ENCODE data around the gene KRTAP10-12.
"Not testable (repeated sequence)": the region's sequence is repeated elsewhere in the genome, so short reads cannot be mapped to it uniquely, and the experiment has no call there.

The KRTAP10-12 gene

DNA sequence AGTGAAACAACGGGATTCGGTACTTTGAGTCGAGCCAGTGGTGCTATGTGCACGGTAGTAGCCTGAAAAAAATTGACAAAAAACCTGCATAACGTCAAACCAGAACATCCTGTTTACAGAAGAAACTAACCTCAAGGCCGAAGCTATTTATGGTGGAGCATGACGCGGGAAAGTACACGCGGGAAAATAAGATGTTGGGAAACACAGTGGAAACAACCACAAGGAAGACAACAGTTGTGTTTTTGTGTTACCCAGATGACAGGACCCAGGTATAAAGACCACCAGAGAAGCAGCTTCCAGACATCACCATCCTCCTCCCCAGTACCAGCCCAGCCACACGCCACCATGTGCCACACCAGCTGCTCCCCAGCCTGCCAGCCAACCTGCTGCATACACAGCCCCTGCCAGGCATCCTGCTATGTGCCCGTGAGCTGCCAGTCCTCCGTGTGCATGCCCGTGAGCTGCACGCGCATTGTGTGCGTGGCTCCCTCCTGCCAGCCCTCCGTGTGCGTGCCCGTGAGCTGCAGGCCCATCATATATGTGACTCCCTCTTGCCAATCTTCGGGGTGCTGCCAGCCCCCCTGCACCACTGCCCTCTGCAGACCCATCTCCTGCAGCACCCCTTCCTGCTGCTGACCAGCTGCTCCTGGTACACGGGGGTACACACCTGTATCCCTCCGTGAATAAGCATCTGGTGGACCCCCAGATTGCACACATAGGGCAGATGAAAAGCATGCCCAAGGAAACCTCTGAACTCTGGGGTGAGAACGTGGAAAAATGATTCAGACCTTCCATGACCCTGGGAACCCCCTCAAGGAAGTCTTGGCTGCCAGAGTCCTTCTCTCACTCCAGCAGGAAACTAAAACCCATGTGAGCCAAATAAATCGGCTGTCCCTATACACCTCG lies 39.1 kb upstream of the KRTAP10-12 start, which contains the start of gene KRTAP12-3:
TSS of gene KRTAP12-3 (plus strand) at position 298 of the 906 bp plus-strand sequence. CDS start at position 346, 48 bp downstream.
- H3K9me3 ChIP-seq (ENCODE audit: control insufficient read depth, low read length): peaks cover 17% of the 10 kb centered on the region
- H3K27me3 ChIP-seq (replicated peaks; ENCODE audit: control insufficient read depth, insufficient read depth, low read length): peaks cover 3% of the 10 kb centered on the region
- DNase-seq (ENCODE audit: low read depth): no peak

DNA sequence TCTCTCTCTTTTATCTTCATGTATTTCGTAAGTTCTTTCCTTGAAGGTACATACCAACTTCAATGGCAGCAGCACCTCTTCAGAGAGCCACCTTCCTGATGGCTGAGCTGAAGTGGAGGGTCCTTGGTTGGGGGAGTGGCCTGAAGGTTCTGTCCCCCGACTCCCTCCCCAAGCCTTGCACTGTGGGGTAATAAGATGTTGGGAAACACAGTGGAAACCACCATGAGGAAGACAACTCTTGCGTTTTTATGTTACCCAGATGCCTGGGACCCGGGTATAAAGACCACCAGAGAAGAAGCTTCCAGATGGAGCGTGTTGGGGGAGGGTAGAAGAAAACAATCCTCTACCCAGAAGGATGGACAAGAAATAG lies 38.4 kb upstream of the KRTAP10-12 start:
- Histone ChIP-seq H3K36me3 (ENCODE audit: control insufficient read depth, insufficient read depth, low read length, severe bottlenecking) (no peaks in the 10 kb centered on the region), H3K9ac (ENCODE audit: low read length) (no peak overlapping the region), H3K9me3 (ENCODE audit: control insufficient read depth, low read length) (peaks cover 21% of the 10 kb centered on the region), H3K4me1 (ENCODE audit: control insufficient read depth, insufficient read depth, low read length) (no peaks in the 10 kb centered on the region), H3K4me3 (ENCODE audit: low read length) (no peak overlapping the region), H3K27me3 (replicated peaks; ENCODE audit: control insufficient read depth, insufficient read depth, low read length) (peaks cover 3% of the 10 kb centered on the region)
- no peak for DNase-seq (ENCODE audit: low read depth)

More for the DNA sequence above, 39.1 kb upstream of the KRTAP10-12 start, which contains the start of gene KRTAP12-3:
- H3K4me3 ChIP-seq (ENCODE audit: low read length): no peak within 1 kb of the TSS
- no peak within 1 kb of the TSS for H3K9ac ChIP-seq (ENCODE audit: low read length)
- no peaks in the 10 kb centered on the region for H3K4me1 ChIP-seq (ENCODE audit: control insufficient read depth, insufficient read depth, low read length)
- no peaks in the 10 kb centered on the region for H3K36me3 ChIP-seq (ENCODE audit: control insufficient read depth, insufficient read depth, low read length, severe bottlenecking)

DNA sequence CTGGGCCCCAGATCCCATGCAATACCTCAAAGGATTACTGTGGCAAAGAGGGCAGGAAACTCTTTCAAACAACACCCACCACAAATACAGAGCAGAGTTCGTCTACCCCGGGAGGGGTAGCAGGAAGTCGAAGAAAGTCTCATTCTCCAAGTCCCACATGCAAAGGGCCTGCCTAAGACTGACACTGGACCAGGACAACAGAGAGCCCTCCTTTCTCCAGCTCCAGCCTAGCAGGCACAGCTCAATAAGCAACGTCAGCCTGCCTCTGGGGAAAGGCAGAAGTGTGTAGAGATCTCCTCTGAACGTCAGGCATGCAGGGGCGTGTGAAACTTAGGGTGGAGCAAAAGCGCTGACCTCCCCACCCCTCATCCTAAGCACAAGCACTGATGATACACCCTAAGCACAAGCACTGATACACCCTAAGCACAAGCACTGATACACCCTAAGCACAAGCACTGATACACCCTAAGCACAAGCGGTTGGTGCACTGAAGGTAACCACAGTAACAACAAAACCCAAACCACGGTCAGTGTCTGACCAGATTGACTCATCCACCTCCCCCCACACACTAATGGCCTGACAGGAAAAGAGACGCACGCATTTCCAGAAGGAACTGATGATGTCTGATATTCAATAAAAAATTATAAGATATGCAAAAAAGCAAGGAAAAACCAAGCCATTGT lies 37.9 kb upstream of the KRTAP10-12 start:
- H3K4me1 ChIP-seq (ENCODE audit: control insufficient read depth, insufficient read depth, low read length): no peaks in the 10 kb centered on the region
- H3K9ac ChIP-seq (ENCODE audit: low read length): no peak overlapping the region
- peaks cover 3% of the 10 kb centered on the region for H3K27me3 ChIP-seq (replicated peaks; ENCODE audit: control insufficient read depth, insufficient read depth, low read length)
- no peak overlapping the region for H3K4me3 ChIP-seq (ENCODE audit: low read length)
- H3K36me3 ChIP-seq (ENCODE audit: control insufficient read depth, insufficient read depth, low read length, severe bottlenecking): no peaks in the 10 kb centered on the region
- no peak for DNase-seq (ENCODE audit: low read depth)
- H3K9me3 ChIP-seq (ENCODE audit: control insufficient read depth, low read length): peaks cover 26% of the 10 kb centered on the region

DNA sequence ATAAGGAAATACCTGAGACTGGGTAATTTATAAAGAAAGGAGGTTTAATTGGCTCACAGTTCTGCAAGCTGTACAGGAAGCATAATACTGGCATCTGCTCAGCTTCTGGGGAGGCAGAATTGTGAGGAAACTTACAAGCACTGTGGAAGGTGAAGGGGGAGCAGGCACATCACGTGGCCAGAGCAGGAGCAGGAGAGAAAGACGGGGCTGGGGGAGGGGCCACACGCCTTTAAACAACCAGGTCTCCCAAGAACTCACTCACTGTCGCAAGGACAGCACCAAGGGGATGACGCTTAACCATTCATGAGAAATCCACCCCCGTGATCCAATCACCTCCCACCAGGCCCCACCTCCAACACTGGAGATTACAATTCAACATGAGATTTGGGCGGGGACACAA lies 35.4 kb upstream of the KRTAP10-12 start:
- not testable (repeated sequence) for DNase-seq (ENCODE audit: low read depth); H3K27me3 ChIP-seq (replicated peaks; ENCODE audit: control insufficient read depth, insufficient read depth, low read length); H3K9ac ChIP-seq (ENCODE audit: low read length); H3K4me3 ChIP-seq (ENCODE audit: low read length); H3K4me1 ChIP-seq (ENCODE audit: control insufficient read depth, insufficient read depth, low read length); H3K36me3 ChIP-seq (ENCODE audit: control insufficient read depth, insufficient read depth, low read length, severe bottlenecking)
- peaks cover 21% of the 10 kb centered on the region for H3K9me3 ChIP-seq (ENCODE audit: control insufficient read depth, low read length)

DNA sequence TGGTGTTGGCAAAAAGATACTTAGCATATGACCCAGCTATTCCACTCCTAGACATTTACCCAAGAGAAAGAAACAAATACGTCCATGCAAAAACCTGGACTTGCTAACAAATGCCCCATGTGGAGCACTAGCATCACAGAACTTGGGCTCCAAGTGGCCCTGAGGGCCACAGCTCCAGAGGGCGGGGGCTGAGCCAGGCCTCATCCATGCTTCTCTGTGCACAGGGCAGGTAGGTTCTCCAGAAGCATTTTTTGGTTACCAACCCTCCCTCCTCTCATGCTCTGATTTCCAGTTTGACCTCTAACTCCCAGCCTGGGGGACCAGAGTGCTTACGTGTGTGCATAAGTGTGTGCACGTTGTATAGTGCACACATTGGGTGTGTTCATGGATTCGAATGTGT lies 32.3 kb upstream of the KRTAP10-12 start:
- no peak for DNase-seq (ENCODE audit: low read depth)
- H3K9me3 ChIP-seq (ENCODE audit: control insufficient read depth, low read length): peaks cover 25% of the 10 kb centered on the region
- no peaks in the 10 kb centered on the region for H3K4me1 ChIP-seq (ENCODE audit: control insufficient read depth, insufficient read depth, low read length)
- H3K4me3 ChIP-seq (ENCODE audit: low read length): no peak overlapping the region
- no peaks in the 10 kb centered on the region for H3K27me3 ChIP-seq (replicated peaks; ENCODE audit: control insufficient read depth, insufficient read depth, low read length)
- no peak overlapping the region for H3K9ac ChIP-seq (ENCODE audit: low read length)
- no peaks in the 10 kb centered on the region for H3K36me3 ChIP-seq (ENCODE audit: control insufficient read depth, insufficient read depth, low read length, severe bottlenecking)

DNA sequence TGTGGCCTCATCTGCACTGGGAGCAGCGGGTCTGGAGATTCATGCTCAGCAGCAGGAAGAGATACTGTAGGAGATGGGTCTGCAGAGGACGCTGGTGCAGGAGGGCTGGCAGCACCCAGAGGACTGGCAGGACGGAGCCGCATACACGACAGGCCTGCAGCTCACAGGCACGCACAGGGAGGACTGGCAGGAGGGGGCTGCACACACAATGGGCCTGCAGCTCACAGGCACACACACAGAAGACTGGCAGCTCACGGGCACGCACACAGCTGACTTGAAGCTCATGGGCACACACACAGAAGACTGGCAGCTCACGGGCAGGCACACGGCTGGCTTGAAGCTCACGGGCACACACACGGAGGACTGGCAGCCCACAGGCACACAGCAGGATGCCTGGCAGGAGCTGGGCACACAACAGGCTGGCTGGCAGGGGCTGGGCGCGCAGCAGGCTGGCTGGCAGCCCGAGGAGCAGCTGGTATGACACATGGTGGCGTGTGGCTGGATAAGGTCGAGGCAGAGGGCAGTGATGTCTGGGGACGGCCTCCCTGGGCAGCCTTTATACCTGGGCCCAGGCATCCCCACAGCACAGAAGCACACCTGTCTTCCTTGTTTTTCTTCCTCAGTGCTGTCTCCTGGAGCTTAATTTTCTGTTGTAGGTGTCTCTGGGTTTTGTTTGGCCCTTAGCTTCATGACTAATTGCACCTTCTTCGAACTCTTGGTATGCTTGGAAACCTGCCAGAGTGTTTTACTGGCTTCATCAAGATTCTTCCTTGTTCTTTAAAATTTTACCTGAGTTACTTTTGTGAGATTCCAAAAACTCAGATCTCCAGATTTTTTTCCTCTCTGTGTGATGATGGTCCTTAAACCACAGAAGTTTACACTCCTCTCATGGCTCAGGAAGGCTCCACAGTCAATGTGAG lies 30.3 kb upstream of the KRTAP10-12 start, which contains the start of gene KRTAP12-2:
TSS of gene KRTAP12-2 (minus strand) at position 527 of the 920 bp plus-strand sequence. CDS start at position 486, 41 bp downstream.
- Histone ChIP-seq H3K4me1 (ENCODE audit: control insufficient read depth, insufficient read depth, low read length) (no peaks in the 10 kb centered on the region), H3K36me3 (ENCODE audit: control insufficient read depth, insufficient read depth, low read length, severe bottlenecking) (no peaks in the 10 kb centered on the region), H3K9me3 (ENCODE audit: control insufficient read depth, low read length) (peaks cover 25% of the 10 kb centered on the region), H3K9ac (ENCODE audit: low read length) (no peak within 1 kb of the TSS), H3K4me3 (ENCODE audit: low read length) (no peak within 1 kb of the TSS), H3K27me3 (replicated peaks; ENCODE audit: control insufficient read depth, insufficient read depth, low read length) (no peaks in the 10 kb centered on the region)
- DNase-seq (ENCODE audit: low read depth): no peak

DNA sequence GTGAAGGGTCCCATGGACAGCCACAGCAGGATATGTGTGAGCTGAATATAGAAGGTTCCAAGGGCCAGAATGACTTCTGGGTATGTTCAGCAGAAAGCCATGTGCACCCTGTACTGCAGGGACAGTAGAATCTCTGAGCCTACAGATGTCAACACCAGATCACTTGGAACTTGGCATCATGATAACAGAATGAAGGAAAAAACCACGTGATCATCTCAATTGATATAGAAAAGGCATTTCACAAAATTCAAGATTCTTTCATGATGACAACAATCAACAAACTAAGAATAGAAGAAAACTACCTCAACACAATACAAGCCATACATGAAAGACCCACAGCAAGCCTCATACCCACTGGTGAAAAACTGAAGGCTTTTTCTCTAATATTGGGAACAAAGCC lies 29.4 kb upstream of the KRTAP10-12 start:
- no peak overlapping the region for H3K9ac ChIP-seq (ENCODE audit: low read length)
- DNase-seq (ENCODE audit: low read depth): no peak
- H3K4me3 ChIP-seq (ENCODE audit: low read length): no peak overlapping the region
- no peaks in the 10 kb centered on the region for H3K27me3 ChIP-seq (replicated peaks; ENCODE audit: control insufficient read depth, insufficient read depth, low read length)
- H3K4me1 ChIP-seq (ENCODE audit: control insufficient read depth, insufficient read depth, low read length): no peaks in the 10 kb centered on the region
- H3K36me3 ChIP-seq (ENCODE audit: control insufficient read depth, insufficient read depth, low read length, severe bottlenecking): no peaks in the 10 kb centered on the region
- H3K9me3 ChIP-seq (ENCODE audit: control insufficient read depth, low read length): peaks cover 28% of the 10 kb centered on the region

DNA sequence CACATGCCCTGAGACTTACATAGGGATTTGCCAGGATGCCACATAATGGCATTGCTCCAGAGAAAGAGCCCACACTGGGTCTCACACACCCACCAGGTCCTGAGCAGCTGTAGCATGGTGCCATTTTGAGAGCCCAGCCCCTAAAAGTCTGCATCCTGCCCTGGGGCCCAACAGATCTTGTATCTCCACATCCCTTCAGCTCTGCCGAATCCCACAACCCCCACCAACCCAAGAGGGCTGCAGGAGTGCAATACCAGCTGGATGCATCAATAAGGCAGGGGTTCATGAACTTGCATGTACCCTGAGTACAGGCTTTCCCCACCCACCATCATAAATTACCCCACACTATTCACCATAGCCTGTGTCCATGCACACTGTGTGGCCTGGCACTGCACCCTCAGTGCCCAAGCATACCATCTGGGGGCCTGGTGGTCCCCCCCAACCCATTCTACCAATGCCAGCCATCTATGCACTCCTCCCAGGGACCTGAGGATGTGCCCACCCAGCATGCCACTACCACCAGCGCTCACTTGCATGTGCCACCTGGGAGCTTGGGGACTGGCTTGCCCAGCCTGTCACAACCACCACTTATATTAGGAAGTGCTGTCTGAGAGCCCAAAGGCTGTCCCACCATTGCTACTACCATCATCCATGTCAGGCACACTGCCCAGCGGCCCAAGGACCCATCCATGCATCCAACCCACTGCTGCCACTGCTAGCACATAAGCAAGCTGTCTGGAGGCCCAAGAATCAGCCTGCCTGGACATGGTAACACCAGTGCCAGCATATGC lies 26.1 kb upstream of the KRTAP10-12 start:
- Histone ChIP-seq H3K36me3 (ENCODE audit: control insufficient read depth, insufficient read depth, low read length, severe bottlenecking) (no peaks in the 10 kb centered on the region), H3K27me3 (replicated peaks; ENCODE audit: control insufficient read depth, insufficient read depth, low read length) (no peaks in the 10 kb centered on the region), H3K4me1 (ENCODE audit: control insufficient read depth, insufficient read depth, low read length) (no peaks in the 10 kb centered on the region), H3K9ac (ENCODE audit: low read length) (no peak overlapping the region), H3K9me3 (ENCODE audit: control insufficient read depth, low read length) (peaks cover 26% of the 10 kb centered on the region), H3K4me3 (ENCODE audit: low read length) (no peak overlapping the region)
- no peak for DNase-seq (ENCODE audit: low read depth)

DNA sequence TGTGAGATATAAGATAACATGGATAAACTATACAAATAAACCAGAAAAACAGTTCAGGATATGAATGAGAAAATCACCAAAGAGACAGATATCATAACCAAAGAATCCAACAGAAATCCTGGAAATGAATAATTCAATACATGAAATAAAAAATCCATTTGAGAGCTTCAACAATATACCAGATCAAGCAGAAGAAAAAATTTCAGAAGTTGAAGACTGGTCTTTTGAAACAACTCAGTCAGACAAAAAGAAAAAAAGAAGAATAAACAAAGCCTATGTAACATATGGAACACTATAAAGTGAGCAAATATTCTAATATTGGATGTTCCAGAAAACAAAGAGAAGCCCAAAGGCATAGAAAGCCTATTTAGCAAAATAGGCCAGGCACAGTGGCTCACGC lies 25.1 kb upstream of the KRTAP10-12 start:
- H3K4me1 ChIP-seq (ENCODE audit: control insufficient read depth, insufficient read depth, low read length): no peaks in the 10 kb centered on the region
- no peak for DNase-seq (ENCODE audit: low read depth)
- H3K36me3 ChIP-seq (ENCODE audit: control insufficient read depth, insufficient read depth, low read length, severe bottlenecking): no peaks in the 10 kb centered on the region
- H3K4me3 ChIP-seq (ENCODE audit: low read length): no peak overlapping the region
- H3K9me3 ChIP-seq (ENCODE audit: control insufficient read depth, low read length): peaks cover 26% of the 10 kb centered on the region
- H3K9ac ChIP-seq (ENCODE audit: low read length): no peak overlapping the region
- peaks cover 9% of the 10 kb centered on the region for H3K27me3 ChIP-seq (replicated peaks; ENCODE audit: control insufficient read depth, insufficient read depth, low read length)

DNA sequence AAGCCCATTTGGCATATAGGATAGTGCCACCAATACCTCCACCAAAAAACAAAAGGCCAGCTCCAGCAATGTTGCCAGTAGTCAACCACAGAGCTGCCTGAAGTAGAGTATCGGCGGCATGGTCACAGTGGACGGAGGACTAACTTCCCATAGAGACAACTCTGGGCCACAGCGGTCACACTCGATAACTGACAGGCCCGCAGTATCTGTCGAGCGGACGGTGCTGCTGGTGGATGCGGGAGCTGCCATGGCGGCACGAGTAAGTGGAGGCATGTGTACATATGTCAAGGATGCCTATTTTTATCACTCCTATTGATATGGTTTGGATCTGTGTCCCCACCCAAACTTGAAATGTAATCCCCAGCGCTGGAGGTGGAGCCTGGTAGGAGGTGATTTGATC lies 19.1 kb upstream of the KRTAP10-12 start:
- no peak overlapping the region for H3K4me3 ChIP-seq (ENCODE audit: low read length)
- H3K27me3 ChIP-seq (replicated peaks; ENCODE audit: control insufficient read depth, insufficient read depth, low read length): peaks cover 12% of the 10 kb centered on the region
- no peaks in the 10 kb centered on the region for H3K36me3 ChIP-seq (ENCODE audit: control insufficient read depth, insufficient read depth, low read length, severe bottlenecking)
- H3K9ac ChIP-seq (ENCODE audit: low read length): no peak overlapping the region
- H3K4me1 ChIP-seq (ENCODE audit: control insufficient read depth, insufficient read depth, low read length): no peaks in the 10 kb centered on the region
- peaks cover 11% of the 10 kb centered on the region for H3K9me3 ChIP-seq (ENCODE audit: control insufficient read depth, low read length)
- no peak for DNase-seq (ENCODE audit: low read depth)
